Measurements from ENCODE around the gene SDK1.

The SDK1 gene

GRCh38 chr7:3887096-3887690 lies 586.1 kb downstream of the SDK1 start:
- in situ Hi-C loops (cut with MboI; ENCODE audit: low pct_unique_long_range_greater_than_20kb, low sequenced_read_pairs, unreplicated experiment), result no loop called here
- DNase-seq (ENCODE audit: low spot score), result no peak
- TF ChIP-seq CTCF (IDR thresholded peaks at IDR 0.05; ENCODE audit: extremely low read depth, insufficient read depth, missing control alignments), result no peak

- TF ChIP-seq CTCF (IDR thresholded peaks at IDR 0.05; ENCODE audit: extremely low read depth, insufficient read depth, missing control alignments), result no peak
- DNase-seq (ENCODE audit: low spot score), result no peak
- in situ Hi-C loops (cut with MboI; ENCODE audit: low pct_unique_long_range_greater_than_20kb, low sequenced_read_pairs, unreplicated experiment), result no loop called here
Measured at GRCh38 chr7:3888096-3888495, 587.0 kb downstream of the SDK1 start.

GRCh38 chr7:3892157-3892556 lies 591.1 kb downstream of the SDK1 start:
- DNase-seq (ENCODE audit: low spot score), result no peak
- in situ Hi-C loops (cut with MboI; ENCODE audit: low pct_unique_long_range_greater_than_20kb, low sequenced_read_pairs, unreplicated experiment), result no loop called here
- no peak for TF ChIP-seq CTCF (IDR thresholded peaks at IDR 0.05; ENCODE audit: extremely low read depth, insufficient read depth, missing control alignments)

GRCh38 chr7:3892686-3893085 lies 591.6 kb downstream of the SDK1 start:
- in situ Hi-C loops (cut with MboI; ENCODE audit: low pct_unique_long_range_greater_than_20kb, low sequenced_read_pairs, unreplicated experiment), result no loop called here

GRCh38 chr7:3893151-3893788 lies 592.2 kb downstream of the SDK1 start:
- TF ChIP-seq CTCF (IDR thresholded peaks at IDR 0.05; ENCODE audit: extremely low read depth, insufficient read depth, missing control alignments), result no peak
- in situ Hi-C loops (cut with MboI; ENCODE audit: low pct_unique_long_range_greater_than_20kb, low sequenced_read_pairs, unreplicated experiment), result no loop called here
- DNase-seq (ENCODE audit: low spot score), result no peak

More at GRCh38 chr7:3892686-3893085, 591.6 kb downstream of the SDK1 start:
- TF ChIP-seq CTCF (IDR thresholded peaks at IDR 0.05; ENCODE audit: extremely low read depth, insufficient read depth, missing control alignments), result no peak
- no peak for DNase-seq (ENCODE audit: low spot score)

- no peak for DNase-seq (ENCODE audit: low spot score)
- no peak for TF ChIP-seq CTCF (IDR thresholded peaks at IDR 0.05; ENCODE audit: extremely low read depth, insufficient read depth, missing control alignments)
- in situ Hi-C loops (cut with MboI; ENCODE audit: low pct_unique_long_range_greater_than_20kb, low sequenced_read_pairs, unreplicated experiment), result no loop called here
Measured at GRCh38 chr7:3893789-3894153, 592.7 kb downstream of the SDK1 start.
